ENCODE results near the gene PSMC1.

Gene PSMC1

DNA sequence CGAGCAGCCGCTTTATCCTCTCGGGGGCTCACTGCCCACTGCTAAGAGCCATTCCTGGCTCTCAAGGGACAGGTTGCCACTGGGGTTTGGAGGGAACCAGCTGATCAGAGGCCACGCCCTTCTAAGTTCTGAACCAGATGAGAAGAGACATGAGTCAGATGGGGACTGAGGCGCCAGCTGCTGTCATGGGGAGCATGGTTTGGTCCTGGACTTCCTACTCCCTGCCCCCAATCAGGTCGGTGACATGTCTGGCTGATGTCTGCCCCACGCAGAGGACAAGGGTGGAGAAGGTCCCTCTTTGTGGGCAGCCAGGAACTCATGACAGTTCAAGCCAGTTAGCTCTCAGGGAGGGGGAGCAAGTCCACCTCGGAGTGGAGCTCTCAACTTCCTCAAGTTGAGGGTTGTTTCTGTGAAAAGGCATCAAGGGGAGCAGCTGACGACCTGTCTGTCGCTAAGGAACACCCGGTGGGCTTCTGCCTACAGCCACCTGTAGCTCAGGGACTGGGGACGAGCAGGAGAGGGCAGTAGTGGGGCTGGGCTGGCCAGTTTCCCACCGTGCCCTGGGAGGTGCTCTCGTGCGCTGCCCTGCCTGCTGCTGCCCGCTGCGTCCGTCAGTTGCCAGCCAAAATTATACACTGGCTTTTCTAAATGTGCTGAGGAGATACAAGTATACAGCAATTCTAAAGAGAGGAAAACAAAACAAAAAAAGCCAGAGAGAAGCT, 20.5 kb downstream of the PSMC1 start:
- DNase-seq (ENCODE audit: low read depth in 2 of 2): no peak

- DNase-seq (ENCODE audit: low read depth in 2 of 2): no peak
Measured at GRCh38 chr14:90277581-90278198, 21.3 kb downstream of the PSMC1 start.

GRCh38 chr14:90278199-90279175, 22.1 kb downstream of the PSMC1 start:
- DNase-seq (ENCODE audit: low read depth in 2 of 2): no peak

DNA sequence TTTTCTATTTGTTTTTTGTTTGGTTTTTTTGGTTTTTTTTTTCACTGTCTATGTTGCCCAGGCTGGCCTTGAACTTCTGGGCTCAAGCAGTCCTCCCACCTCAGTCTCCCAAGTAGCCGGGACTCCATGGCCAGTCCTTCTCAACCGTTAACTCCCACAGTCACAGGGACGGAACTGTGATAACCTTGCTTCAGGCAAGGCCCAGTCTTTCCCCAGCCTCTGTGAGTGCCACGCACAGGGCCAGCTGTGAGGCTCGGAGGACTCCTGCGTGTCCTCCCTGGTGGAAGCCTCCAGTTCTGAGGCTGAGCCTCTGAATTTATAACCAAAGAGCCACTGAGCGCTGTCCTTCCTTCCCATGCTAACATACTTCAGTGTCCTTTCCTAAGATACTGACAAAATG, 23.7 kb downstream of the PSMC1 start:
- no peak for DNase-seq (ENCODE audit: low read depth in 2 of 2)

GRCh38 chr14:90281261-90281660, 24.9 kb downstream of the PSMC1 start:
- no peak for DNase-seq (ENCODE audit: low read depth in 2 of 2)

GRCh38 chr14:90281756-90282155, 25.4 kb downstream of the PSMC1 start:
- no peak for DNase-seq (ENCODE audit: low read depth in 2 of 2)

- no peak for DNase-seq (ENCODE audit: low read depth in 2 of 2)
Measured at GRCh38 chr14:90287791-90288190, 31.4 kb downstream of the PSMC1 start.

GRCh38 chr14:90288651-90289355, 32.5 kb downstream of the PSMC1 start:
- DNase-seq (ENCODE audit: low read depth in 2 of 2): no peak

DNA sequence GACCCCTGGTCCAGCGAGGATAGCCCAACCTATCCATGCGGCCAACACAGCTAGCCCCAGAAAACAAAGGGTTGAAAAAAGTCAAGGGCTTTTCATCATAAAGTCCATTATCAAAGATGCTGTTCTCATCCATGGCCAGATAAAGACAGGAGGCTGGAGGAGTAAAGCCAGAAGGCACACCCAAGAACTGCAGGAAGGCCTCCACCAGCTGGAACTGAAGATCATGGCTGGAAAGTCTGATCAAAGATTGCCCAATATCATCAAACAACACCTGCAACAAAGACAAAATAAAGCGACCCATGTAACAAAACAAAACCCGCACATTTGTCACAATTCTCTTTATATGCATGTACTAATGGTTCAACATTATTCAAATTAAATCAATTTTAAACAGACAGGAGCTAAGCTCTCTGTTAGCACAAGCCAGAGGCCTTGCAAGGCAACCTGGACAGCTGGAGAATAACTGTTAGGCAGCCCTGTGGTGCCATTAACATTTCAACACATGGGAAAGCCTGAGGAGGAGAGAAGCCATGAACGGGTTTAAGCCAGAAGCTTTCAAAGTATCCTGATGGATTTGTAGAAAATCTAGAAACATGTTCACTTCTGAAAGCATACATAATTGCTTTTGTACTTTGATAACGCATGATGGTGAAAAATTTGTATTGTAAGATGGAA, 34.1 kb downstream of the PSMC1 start:
- no peak for DNase-seq (ENCODE audit: low read depth in 2 of 2)

GRCh38 chr14:90291699-90292098, 35.3 kb downstream of the PSMC1 start:
- DNase-seq (ENCODE audit: low read depth in 2 of 2): no peak

GRCh38 chr14:90293766-90294730, 37.7 kb downstream of the PSMC1 start:
- DNase-seq (ENCODE audit: low read depth in 2 of 2): no peak

- DNase-seq (ENCODE audit: low read depth in 2 of 2): no peak
Measured at GRCh38 chr14:90294872-90295271, 38.5 kb downstream of the PSMC1 start.

DNA sequence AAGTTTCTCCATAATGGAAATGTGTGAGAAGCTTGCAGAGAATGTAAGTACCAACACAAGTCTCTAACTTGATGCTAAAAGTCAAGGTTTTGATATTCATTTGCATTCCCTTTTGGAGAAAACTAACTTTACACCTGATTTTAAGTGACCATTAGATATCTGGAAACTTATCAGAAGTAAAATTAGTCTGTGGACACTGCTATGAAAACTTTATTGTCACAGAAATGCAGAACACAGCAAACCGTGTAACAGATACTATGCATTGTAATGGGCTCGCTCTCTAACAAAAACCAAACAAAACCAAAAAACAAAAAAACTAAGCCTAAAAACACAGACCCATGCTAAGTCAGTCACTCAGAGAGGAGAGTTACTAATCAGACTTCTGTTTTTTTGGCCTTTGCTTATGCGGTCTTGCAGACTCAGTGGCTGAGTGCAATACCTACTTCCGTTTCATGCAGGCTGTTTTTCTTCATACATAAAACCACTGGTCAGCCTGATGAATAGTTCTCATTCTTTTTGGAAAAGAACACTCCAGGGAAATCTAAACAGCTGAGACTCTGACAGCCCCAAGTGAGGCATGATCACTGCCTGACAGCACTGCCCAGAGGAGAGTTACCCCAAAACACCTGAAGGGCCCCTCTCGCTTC, 39.6 kb downstream of the PSMC1 start:
- no peak for DNase-seq (ENCODE audit: low read depth in 2 of 2)

DNA sequence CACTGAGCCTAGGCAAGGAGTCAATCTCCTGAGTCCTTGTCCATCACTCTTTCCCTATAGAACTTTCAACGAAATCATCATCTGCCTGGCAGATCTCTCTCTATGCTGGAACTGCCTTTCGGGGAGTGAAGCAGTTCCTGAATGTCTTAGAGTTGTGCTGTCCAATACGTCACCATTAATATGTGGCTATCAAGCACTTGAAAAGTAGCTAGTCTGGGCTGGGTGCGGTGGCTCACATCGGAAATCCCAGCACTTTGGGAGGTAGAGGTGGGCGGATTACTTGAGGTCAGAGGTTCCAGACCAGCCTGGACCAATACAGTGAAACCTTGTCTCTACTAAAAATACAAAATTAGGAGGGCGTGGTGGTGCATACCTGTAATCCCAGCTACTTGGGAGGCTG, 40.3 kb downstream of the PSMC1 start:
- DNase-seq (ENCODE audit: low read depth in 2 of 2): no peak

DNA sequence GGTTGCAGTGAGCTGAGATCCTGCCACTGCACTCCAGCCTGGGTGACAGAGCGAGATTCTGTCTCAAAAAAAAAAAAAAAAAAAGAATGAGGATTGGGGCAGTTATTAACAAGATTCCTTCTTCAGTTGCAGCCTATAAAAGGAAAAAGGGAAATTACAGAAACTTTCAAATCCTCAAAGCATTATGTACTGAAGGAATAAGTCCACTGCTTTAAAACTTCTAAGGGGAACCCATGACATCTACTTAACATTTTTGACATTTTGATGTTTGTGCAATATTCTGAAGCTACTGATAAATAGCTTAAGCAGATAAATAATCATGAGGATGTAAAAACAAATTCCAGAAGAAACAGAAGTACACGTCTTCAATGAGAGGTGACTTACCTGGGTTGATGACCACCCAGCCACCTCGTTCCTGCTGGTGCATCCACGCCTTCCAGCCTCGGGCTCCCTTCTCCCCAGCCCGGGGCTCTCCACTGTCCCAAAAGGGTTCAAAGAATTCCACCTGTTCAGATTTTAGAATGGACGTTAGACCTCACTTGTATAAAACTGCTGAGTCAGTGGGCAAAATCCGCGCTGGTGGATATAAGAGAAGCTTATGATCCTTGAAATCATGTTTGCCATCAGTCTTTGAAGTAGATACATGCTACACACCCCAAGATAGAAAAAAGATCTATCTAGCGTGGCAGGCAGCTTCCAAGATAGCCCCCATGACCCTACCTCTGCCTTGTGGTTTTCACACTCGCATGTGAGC, 41.7 kb downstream of the PSMC1 start:
- no peak for DNase-seq (ENCODE audit: low read depth in 2 of 2)

DNA sequence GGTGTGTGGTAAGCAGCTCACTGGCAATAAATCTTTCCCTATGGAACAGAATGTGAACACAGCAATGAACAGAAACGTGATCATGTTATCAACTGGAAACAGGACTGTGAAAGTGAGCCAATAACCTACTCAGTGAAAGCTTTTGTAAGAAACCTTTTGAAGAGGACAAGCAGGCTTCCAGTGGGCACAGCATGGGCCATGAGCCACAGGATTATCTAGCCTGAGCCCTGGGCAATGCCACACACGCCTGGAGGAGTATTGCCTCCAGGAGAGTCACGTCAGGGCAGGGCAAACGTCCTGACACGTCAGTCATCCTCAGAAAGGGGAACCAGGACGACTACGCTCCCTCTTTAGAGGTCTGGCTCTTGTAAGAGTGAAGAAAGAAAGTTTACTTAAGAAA, 43.1 kb downstream of the PSMC1 start:
- DNase-seq (ENCODE audit: low read depth in 2 of 2): no peak

DNA sequence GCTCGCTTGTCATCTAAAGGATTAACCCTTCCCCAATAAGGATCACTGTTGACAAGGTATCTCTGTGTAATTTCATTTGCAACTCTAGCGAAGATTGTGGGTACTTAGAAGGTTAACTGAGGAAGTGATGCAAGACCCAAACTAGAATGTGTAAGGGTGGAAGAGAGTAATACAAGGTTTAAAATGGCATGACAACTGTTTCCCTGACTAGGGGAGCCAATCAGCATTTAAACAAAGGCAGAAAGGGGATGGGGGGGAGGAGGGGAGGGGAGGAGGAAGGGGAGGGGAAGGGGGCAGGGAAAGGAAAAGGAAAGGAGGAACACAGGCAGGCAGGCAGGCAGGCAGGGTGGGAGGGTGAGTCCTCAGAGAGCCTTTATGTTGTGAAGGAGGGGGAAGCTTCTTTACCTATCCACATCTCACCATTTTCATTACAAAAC, 44.3 kb downstream of the PSMC1 start:
- DNase-seq (ENCODE audit: low read depth in 2 of 2): no peak

DNA sequence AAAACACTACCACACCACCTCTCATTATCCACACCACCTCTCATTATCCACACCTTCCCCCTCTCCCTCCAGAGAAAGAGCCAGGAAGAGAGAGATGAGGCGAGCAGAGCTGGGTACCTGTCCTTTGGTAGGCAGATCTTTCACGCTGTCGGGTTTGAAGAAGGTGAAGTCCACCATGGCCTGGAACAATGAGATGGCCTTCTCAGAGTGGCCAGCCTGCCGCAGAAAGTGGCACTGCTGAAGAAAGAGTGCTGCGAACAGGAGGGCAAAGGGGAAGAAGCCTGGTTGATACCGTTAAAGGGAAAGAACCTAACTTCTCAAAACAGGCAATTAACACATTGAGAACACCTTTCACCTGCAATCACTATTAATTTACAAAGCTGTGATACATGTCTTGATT, 44.8 kb downstream of the PSMC1 start:
- no peak for DNase-seq (ENCODE audit: low read depth in 2 of 2)

GRCh38 chr14:90301668-90302090, 45.3 kb downstream of the PSMC1 start:
- DNase-seq (ENCODE audit: low read depth in 2 of 2): no peak
